K562 treated with DMSO at 1 percent for 12 hours (cell line): Measurements from ENCODE around the gene JPH4. TPM values are rescaled to one million over a fixed set of nuclear protein-coding genes. Genes with fewer than 3 reads are reported as not detected.

Source experiments
- total RNA-seq: library from RNA; unstranded; fragments of 300-600 nt; gene quantifications from 2 replicates; pipeline ENCODE4 v1.2.3, GENCODE V29; 2022; ENCODE audit not compliant: insufficient read depth

The JPH4 gene
- 0.23 TPM in 1 of 2 replicates, not detected in the other for total RNA-seq

DNA sequence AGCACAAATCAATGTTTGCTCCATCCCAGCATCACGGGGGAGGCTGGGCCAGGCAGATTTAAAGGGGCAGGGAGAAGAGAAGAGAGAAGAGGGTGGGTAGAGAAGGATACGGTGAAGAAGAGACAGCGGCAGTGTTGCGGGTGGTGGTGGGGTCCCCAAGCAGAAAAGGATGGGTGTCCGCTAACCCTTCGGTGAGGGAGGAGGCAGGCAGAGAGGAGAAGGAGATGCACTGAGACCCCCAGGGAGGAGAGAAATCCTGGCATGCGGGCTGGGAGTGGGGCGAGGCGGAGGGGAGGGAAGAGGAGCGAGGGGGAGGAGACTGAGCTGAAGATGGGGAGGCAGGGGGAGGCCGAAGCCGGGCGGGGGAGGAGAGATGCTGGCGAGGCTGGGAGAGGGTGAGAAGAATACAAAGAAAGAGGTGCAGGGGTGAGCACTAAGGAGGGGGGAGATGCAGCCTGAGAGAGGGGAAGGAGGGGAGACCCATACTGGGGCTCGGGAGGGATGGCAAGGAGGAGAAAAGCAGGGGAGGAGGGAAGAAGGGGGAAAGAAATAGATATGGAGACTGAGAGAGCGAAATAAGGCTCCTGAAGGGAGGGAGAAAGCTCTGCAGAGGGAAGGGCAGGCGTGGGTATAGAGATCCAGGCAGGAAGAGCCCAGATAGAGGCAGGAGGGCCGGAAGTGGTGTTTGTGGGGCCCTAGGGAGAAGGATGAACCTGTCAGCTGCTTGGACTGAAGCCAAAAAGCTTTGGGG is at the start of gene JPH4:
Gene JPH4 (minus strand): TSS at position 231 of the 751 bp plus-strand sequence. CDS start 1,337 bp downstream, outside the sequence.

DNA sequence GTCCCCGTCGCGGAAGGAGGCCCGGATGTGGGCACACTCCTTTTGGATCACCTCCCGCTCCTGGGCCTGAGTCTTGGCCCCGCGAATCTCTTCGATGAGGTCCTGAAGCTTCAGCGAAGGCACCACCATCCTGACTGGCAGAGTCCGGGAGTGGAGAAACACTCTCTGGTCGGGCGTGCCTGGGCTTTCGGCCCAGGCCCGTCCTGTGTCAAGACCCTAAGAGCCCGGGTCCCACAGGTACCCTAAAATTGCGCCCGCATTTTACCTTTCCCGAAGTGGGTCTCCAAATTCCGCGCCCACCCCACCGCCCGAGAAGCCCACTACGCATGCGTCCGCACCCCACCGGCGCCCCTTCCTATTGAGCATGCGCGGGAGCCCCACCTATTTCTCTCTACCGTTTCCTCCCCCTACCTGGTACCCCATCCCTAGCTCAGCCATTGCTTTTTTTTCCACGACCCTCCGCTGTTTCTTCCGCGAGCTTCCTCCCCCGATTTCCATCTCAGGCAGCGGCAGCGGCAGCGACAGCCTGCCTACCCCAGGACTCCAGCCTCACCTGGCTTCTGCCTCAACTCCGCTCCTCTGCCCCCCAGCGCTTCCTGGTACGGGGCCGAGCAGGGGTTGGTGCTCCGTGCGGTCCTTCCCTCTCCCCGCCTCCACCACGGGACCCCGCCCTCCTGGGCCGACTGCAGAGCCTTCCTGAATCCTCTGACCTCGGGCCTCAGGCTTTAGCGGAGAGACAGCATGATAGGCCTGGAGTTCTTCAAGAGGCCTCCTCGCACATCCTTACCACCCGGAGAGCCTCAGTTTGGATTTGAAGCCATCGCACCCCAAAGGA is 11.2 kb downstream of the JPH4 start, which contains the start of gene AP1G2:
Gene AP1G2 (minus strand): TSS at position 606 of the 835 bp plus-strand sequence. CDS start 477 bp downstream, at position 129.

GRCh38 chr14:23555882-23556699 is 22.5 kb downstream of the JPH4 start, which contains the start of gene THTPA:
TSS of gene THTPA (plus strand) at chr14:23556271. CDS start at chr14:23556758, 487 bp downstream.

DNA sequence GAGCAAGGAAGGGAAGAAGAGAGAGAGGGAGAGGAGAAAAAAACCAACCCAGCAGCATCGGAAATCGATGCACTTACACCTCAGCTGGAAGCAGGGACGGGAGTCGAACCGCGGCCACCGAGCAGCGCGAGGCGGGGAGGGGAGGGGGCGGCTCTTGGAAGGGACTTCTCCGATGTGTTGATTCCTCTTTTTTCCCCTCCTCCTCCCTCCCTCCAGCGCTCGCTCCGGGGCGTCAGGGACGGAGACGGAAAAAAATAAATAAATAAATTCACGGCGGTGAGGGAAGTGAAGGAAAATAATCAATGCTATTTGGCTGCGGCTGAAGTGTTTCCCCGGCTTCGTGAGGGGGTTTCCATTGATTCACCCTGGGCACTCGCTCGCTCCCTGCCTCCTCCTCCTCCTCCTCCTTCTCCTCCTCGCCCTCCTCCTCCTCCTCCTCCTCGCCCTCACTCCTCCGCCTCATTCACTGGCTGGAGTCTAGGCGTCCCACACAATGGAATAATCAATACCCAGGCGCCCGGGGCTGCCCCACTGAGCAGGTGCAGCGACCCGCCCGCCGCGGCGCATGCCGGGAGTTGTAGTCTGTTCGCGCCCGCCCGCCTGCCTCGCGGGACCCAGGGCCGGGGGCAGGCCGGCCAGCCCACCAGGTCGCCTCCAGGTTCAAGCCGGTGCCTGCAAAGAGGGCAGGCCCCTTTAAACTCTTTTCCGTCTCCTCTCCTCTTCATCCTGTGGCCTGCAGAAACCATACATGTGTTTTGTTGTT is 27.1 kb downstream of the JPH4 start, which contains the start of gene ZFHX2:
Gene ZFHX2 (minus strand): TSS at position 500 of the 763 bp plus-strand sequence. CDS start 16,440 bp downstream, outside the sequence.

Other genes starting within 250 kb of the JPH4 start
- 0.28 and 0.58 TPM in 2 replicates for gene SLC22A17, start 225.9 kb downstream of the JPH4 start, total RNA-seq
- not detected in 2 replicates for gene EFS, start 213.6 kb downstream of the JPH4 start, total RNA-seq
- not detected in 2 replicates for gene IL25, start 206.0 kb downstream of the JPH4 start, total RNA-seq
- not detected in 2 replicates for gene CMTM5, start 201.7 kb downstream of the JPH4 start, total RNA-seq
- not detected in 2 replicates for gene MYH6, start 170.5 kb downstream of the JPH4 start, total RNA-seq
- gene MYH7, start 143.1 kb downstream of the JPH4 start, total RNA-seq = not detected in 2 replicates
- gene NGDN, start 109.1 kb downstream of the JPH4 start, total RNA-seq = 30.4 and 33.4 TPM in 2 replicates
- gene ZFHX2, start 27.0 kb downstream of the JPH4 start, total RNA-seq = not detected in 2 replicates
- 1.8 and 3.7 TPM in 2 replicates for gene THTPA, start 22.5 kb downstream of the JPH4 start, total RNA-seq
- gene AP1G2, start 11.0 kb downstream of the JPH4 start, total RNA-seq = 22.8 and 54.3 TPM in 2 replicates
- 125 and 175 TPM in 2 replicates for gene DHRS2, start 57.6 kb upstream of the JPH4 start, total RNA-seq